GM19324 (cell line): ENCODE results near the gene DHRS7B.

Experiments
- ATAC-seq: cut with Tn5 transposase; IDR thresholded peaks from one replicate; pipeline ENCODE4 v1.9.1; 2021; ENCODE audit warnings: mild to moderate bottlenecking, moderate library complexity; ENCODE audit not compliant: unreplicated experiment, low FRiP score

The DHRS7B gene

GRCh38 chr17:21231533-21231932, 104.8 kb downstream of the DHRS7B start:
- no peak for ATAC-seq

GRCh38 chr17:21232033-21232749, 105.4 kb downstream of the DHRS7B start:
- ATAC-seq, result no peak

GRCh38 chr17:21233581-21234347, 107.0 kb downstream of the DHRS7B start:
- no peak for ATAC-seq

GRCh38 chr17:21235921-21236320, 109.2 kb downstream of the DHRS7B start:
- no peak for ATAC-seq

- no peak for ATAC-seq
These were observed 113.1 kb downstream of the DHRS7B start for GRCh38 chr17:21239680-21240368.

- ATAC-seq, result no peak
These were observed 113.7 kb downstream of the DHRS7B start for GRCh38 chr17:21240369-21241055.
